Stimulated activated CD8-positive, alpha-beta memory T cell treated with anti-CD3 and anti-CD28 coated beads, Interleukin-4, amount 100 ng/mL, for 4 hours (primary cell): Measurements from ENCODE around the gene SHROOM1.

ENCODE experiments used
- DNase-seq, 2 donors: peaks; one replicate each; pipeline ENCODE4 v3.0.0-alpha.2; 2020; ENCODE audit warnings: low read depth in 2 of 2, low spot score in 1 of 2

SHROOM1 gene

DNA sequence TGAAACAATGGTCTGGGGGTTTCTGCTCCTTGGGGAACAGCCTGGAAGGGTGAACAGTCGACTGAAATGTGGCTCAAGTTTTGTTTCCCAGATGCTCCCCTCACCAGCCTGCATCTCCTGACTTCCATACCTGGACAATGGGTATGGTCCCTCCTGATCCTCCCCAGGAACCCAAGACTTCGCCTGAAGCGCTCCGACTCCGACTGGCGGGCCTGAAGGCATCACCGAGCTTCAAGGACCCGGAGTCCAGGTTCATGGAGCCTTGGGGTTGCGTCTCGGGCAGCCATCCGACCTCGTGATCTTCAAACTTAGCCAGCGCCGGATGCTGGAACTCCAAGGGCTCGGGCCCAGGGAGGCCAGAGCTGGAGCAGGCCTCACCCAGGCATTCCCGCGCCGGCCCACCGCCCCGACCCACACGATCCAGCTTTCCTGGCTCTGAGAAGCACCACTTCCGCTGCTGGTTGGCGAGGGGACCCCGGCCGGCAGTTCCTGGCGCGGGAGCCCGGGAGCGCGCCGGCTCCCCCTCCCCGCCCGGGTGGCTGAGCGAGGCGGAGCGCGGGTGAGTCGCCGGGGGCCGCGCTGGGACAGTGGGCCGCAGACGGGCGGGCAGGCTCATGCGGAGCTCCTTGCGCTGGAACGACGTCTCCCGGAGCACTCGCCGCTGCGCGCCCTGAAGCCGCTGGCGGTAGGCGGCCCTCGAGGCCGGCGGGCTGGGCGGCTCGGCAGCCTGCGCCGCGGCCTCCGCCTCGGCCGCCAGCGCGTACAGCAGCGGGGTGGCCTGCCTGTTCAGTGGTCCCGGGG is 5.2 kb downstream of the SHROOM1 start:
- no peak for DNase-seq

DNA sequence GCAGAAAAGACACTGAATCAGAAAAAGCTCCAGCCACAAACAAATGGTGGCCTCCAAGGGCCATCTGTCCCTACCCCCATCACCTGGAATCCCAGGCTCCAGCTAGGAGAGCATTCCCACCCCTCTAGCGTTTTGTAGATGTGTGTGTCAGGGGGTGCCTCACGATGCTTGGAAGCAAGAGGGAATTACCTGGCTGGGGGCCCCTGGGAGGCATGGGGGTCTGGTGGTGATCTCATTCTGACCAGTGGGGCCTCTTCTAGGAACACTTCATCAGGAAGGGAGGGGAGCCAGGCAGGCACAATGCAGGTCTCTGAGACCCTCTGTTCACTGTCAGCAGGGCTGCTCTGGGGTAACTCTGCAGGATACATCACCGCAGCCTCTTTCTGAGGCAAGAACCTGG is 6.0 kb downstream of the SHROOM1 start:
- DNase-seq, result no peak

DNA sequence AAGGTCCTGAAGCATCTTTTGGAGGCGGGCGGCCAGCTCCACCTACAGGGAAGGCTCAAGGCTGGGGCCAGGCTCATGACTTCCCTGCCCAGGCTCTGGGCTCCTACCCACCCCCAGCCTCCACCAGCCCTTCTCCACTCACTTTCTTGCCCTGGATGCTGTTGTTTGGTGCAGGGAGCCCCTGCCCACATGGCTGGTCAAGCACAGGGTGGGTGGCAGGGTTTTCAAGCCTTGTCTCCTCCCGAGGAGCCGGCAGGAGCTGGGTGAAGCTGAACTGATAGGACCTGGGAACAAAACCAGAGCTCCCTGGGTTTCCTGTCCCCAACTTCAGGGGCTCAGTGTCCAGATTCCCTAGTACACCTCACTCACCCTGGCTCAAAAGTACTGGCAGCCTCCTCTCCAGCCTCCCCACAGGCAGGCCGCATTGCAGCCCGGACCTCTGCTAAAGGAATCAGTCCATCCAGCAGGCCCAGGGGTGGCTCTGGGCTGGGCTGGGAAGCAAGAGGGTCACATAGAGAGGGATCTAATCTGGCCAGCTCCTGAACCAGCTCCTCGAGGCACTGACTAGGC is 6.9 kb downstream of the SHROOM1 start:
- no peak for DNase-seq

DNA sequence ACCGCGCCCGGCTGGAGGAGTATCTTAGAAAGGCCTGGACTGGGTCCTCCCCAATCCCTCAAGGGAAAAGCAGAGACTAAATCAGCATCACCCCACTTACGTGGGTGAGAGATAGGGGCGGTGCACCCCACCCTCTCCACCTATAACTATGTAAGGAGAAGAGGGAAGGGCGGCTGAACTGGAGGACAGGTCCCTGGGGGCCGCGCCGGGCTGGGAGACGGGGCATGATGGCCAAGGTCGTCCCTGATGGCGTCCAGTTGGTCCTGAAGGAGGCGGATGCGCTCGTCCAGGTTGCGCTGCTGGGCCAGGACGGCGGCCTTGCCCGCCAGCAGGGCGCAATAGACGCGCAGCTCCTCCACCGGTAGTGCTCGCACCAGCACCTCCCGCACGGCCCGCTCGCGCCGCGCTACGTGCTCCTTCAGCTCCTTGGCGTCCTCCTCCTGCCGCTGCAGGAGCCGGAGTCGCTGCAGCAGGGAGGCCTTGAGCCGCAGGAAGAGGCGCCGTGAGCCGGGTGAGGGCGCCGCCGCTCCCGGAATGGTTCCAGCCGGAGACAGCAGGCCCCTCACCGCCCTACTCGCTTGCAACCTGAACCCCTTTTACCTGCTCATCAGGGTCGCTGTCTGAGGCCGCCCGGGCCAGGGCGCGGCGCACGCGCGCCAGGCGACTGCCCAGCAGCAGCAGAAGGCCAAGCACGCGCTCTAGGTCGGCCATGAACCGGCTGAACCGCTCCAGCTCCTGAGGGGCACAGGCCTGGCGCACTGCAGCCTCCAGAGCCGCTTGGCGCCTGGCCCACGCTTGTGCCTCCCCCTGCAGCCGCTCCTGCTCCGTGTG is 7.6 kb downstream of the SHROOM1 start:
- no peak for DNase-seq

GRCh38 chr5:132821791-132822190 is 8.7 kb downstream of the SHROOM1 start:
- no peak for DNase-seq

GRCh38 chr5:132821350-132821749 is 9.1 kb downstream of the SHROOM1 start:
- no peak for DNase-seq

DNA sequence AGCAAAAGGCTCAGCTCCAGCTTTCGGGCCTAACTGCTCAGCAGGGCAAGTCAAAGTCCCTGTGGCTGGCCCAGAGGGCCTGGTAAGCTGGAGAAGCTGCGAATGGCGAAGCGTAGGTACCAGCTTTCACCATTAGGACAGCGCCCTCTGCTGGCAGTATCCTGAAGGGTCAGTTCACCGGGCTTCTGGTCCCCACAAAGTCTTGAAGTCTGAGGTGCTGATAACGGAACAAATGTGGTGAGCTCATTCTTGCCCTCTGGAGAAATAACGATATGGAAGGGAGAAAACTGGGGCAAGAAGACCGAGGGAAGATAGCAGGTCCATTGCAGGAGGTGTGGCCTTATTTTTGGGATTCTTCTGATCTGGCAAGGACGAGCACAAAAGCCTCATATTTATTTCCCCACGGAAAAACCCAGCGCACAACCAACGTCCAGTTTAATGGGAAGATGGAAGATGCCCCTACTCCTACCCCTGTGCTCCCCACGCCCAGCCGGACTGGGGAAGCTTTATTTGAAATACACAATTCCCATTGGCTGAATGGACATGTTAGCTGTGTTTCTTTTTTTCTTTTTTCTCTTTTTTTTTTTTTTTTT is 10.2 kb downstream of the SHROOM1 start:
- DNase-seq, result peak; percentile 70 to 87

DNA sequence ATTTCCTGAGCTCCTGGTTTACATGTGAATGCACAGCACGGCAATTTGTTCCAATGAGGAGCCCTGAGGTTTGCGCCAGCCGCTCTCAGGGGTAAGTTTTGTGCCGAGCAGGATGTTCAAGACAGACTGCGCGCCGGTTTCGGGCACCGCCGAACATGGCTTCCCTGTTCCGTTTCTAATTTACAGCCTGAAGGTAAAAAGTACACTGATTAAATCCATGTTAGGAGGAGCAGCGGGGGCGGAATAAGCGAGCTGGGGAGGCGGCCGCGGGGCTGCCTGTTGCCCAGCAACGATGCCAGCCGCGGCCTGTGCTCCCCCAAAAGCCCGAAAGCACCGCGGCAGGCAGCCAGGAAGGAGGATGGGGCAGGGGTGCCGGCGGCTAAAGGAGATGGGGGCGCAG is 11.0 kb downstream of the SHROOM1 start:
- no peak for DNase-seq

DNA sequence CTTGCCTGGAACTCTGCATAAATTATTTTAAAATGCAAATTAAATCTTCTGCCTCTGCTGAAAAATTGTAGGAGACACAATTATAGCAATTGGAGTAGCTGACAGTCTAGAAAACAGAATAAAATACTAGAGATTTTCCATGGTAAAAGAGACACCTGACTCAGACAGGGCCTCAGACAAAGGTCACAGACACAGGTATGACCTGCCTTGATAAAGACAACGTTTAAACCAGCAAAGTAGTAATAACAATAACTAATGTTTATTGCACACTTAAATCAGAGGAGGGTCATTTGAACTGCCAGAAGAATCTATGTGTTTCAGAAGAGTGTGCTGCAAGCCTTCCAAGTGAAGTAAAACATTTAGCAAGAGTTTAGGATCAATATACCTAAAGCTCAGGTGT is 13.4 kb downstream of the SHROOM1 start:
- DNase-seq, result no peak

DNA sequence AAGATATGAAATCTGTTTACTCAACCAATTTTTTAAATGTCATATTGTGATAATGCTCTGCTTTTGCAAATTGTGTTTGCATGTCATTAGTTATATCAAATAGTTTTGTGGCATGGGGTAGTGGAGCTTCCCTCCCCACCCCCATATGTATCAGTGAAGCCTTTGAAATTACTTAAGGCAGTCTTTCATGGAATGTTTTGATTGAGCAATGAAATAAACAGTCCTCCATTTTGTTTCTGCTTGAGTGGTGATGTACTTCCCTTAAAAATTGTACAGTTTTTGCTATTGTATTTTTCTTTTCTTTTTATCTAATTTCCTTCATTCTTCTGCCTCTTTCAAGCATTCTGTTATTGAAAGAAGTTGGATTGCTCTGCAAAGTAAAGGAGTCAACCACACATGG is 13.9 kb downstream of the SHROOM1 start:
- no peak for DNase-seq

- DNase-seq, result no peak
Observed at GRCh38 chr5:132816083-132816482, 14.4 kb downstream of the SHROOM1 start.

- DNase-seq, result no peak
Observed at GRCh38 chr5:132815454-132815853, 15.0 kb downstream of the SHROOM1 start.

- no peak for DNase-seq
Observed at GRCh38 chr5:132814503-132815294, 15.7 kb downstream of the SHROOM1 start.

- no peak for DNase-seq
Observed at GRCh38 chr5:132813599-132814502, 16.6 kb downstream of the SHROOM1 start.

- no peak for DNase-seq
Observed at GRCh38 chr5:132812781-132813598, 17.5 kb downstream of the SHROOM1 start, which contains the start of gene SOWAHA. Gene SOWAHA (plus strand): TSS chr5:132813302. CDS start chr5:132813622, 320 bp downstream.

DNA sequence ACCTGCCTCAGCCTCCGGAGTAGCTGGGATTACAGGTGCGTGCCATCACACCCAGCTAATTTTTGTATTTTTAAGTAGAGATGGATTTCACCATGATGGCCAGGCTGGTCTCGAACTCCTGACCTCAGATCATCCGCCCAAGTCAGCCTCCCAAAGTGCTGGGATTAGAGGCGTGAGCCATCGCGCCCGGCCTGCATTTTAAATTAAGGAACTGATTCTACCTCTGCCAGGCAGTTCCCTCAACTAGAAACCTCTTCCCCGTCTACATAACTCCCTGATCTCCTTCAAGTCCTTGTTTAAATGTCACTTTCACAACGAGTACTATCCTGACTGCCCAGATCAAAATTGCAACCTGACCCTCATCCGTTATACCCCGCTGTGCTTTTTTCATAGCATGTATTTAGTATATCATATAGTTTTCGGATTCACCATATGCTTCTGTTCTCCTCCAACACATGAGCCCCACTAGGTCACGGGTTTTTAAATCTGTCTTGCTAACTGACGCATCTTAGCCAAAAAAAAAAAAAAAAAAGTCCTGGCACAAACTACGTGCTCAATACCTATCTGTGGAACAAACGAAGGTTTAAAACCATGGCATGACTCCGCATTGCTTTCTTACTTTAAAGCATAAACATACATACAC is 18.2 kb downstream of the SHROOM1 start:
- DNase-seq, result no peak

DNA sequence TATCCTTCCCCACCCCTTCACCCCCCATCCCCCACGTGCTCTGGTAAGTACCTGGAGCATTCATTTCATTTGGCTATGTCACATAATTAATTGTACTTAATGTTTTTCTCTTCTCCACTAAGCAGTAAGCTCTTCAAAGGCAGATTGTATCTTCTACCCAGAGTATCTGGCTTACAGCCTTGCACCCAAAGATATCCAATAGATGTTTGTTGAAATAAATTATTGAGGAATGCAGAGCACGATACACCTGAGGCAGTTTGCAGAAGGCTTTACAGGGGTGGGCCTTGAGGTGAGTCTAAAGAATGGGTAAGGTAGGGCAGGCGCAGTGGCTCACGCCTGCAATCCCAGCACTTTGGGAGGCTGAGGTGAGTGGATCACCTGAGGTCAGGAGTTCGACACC is 19.8 kb downstream of the SHROOM1 start:
- no peak for DNase-seq

DNA sequence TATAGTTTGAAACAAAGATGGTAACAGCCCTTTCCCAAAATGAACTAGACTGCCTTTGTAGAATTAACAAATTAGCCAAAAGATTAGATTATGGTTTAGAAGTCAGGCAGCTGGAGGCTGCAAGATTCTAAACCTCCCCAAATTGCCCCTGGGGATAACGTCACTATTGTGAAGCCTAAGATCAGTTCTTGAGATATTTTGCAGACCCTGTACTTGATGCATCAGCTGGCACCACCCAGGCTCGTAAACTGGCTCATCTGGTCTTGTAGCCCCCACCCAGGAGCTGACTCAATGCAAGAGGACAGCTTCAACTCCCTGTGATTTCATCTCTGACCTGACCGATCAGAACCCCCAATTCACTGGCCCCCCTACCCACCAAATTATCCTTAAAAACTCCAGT is 21.6 kb downstream of the SHROOM1 start:
- no peak for DNase-seq
